GM21447 (cell line): Measurements from ENCODE around the gene THUMPD2.

Experiments
- ATAC-seq: cut with Tn5 transposase; IDR thresholded peaks from one replicate; pipeline ENCODE4 v1.9.1; 2021; ENCODE audit not compliant: unreplicated experiment

THUMPD2 gene

GRCh38 chr2:39720970-39721369 lies 58.1 kb downstream of the THUMPD2 start:
- no peak for ATAC-seq

- no peak for ATAC-seq
Measured at GRCh38 chr2:39719317-39719716, 59.7 kb downstream of the THUMPD2 start.

GRCh38 chr2:39718483-39718882 lies 60.6 kb downstream of the THUMPD2 start:
- ATAC-seq: no peak

GRCh38 chr2:39717067-39717466 lies 62.0 kb downstream of the THUMPD2 start:
- no peak for ATAC-seq

GRCh38 chr2:39715822-39716221 lies 63.2 kb downstream of the THUMPD2 start:
- no peak for ATAC-seq

GRCh38 chr2:39715095-39715494 lies 64.0 kb downstream of the THUMPD2 start:
- ATAC-seq: no peak

- no peak for ATAC-seq
Measured at GRCh38 chr2:39712953-39713352, 66.1 kb downstream of the THUMPD2 start.

- ATAC-seq: no peak
Measured at GRCh38 chr2:39710807-39711206, 68.3 kb downstream of the THUMPD2 start.

- no peak for ATAC-seq
Measured at GRCh38 chr2:39708003-39708402, 71.1 kb downstream of the THUMPD2 start.

- ATAC-seq: no peak
Measured at GRCh38 chr2:39706945-39707344, 72.1 kb downstream of the THUMPD2 start.

GRCh38 chr2:39706312-39706711 lies 72.7 kb downstream of the THUMPD2 start:
- ATAC-seq: no peak

- ATAC-seq: no peak
Measured at GRCh38 chr2:39705638-39706037, 73.4 kb downstream of the THUMPD2 start.

- no peak for ATAC-seq
Measured at GRCh38 chr2:39704540-39704939, 74.5 kb downstream of the THUMPD2 start.

GRCh38 chr2:39703181-39703872 lies 75.7 kb downstream of the THUMPD2 start:
- ATAC-seq: no peak

GRCh38 chr2:39701137-39701536 lies 77.9 kb downstream of the THUMPD2 start:
- ATAC-seq: no peak

GRCh38 chr2:39697454-39697853 lies 81.6 kb downstream of the THUMPD2 start:
- ATAC-seq: no peak

- ATAC-seq: no peak
Measured at GRCh38 chr2:39696838-39697237, 82.2 kb downstream of the THUMPD2 start.

GRCh38 chr2:39696101-39696553 lies 82.9 kb downstream of the THUMPD2 start:
- ATAC-seq: no peak

GRCh38 chr2:39693245-39693644 lies 85.8 kb downstream of the THUMPD2 start:
- ATAC-seq: no peak

GRCh38 chr2:39689876-39690275 lies 89.2 kb downstream of the THUMPD2 start:
- ATAC-seq: no peak

GRCh38 chr2:39689272-39689841 lies 89.7 kb downstream of the THUMPD2 start:
- no peak for ATAC-seq

- ATAC-seq: no peak
Measured at GRCh38 chr2:39688181-39688580, 90.9 kb downstream of the THUMPD2 start.

- ATAC-seq: no peak
Measured at GRCh38 chr2:39686456-39686855, 92.6 kb downstream of the THUMPD2 start.
